Stimulated activated CD4-positive, alpha-beta T cell treated with anti-CD3 and anti-CD28 coated beads, TNF-alpha, amount 100 ng/mL, for 4 hours (primary cell): ENCODE data around the gene RNF157.
"Not testable (repeated sequence)": the region's sequence is repeated elsewhere in the genome, so short reads cannot be mapped to it uniquely, and the experiment has no call there.

Source experiments
- DNase-seq, 3 experiments: peaks; one replicate each; pipeline ENCODE4 v3.0.0-alpha.2; 2020; ENCODE audit warnings: low read depth in 3 of 3

The RNF157 gene

GRCh38 chr17:76270770-76271668, 30.7 kb upstream of the RNF157 start:
- DNase-seq: no peak

- no peak for DNase-seq
Measured at GRCh38 chr17:76270127-76270592, 29.9 kb upstream of the RNF157 start.

- DNase-seq: no peak
Measured at GRCh38 chr17:76268991-76269981, 29.0 kb upstream of the RNF157 start.

GRCh38 chr17:76268015-76268749, 27.9 kb upstream of the RNF157 start:
- DNase-seq: peak; percentile 47 to 74 (median 71)

GRCh38 chr17:76267581-76268001, 27.3 kb upstream of the RNF157 start:
- not testable (repeated sequence) for DNase-seq

- no peak for DNase-seq
Measured at GRCh38 chr17:76267051-76267576, 26.8 kb upstream of the RNF157 start.

- no peak for DNase-seq
Measured at GRCh38 chr17:76266244-76266938, 26.1 kb upstream of the RNF157 start.

GRCh38 chr17:76265624-76266243, 25.4 kb upstream of the RNF157 start:
- no peak for DNase-seq

- peak; percentile 95 to 97 (median 96) for DNase-seq
Measured at GRCh38 chr17:76264755-76265623, 24.7 kb upstream of the RNF157 start, which contains the start of gene UBALD2. Gene UBALD2, plus strand, starts transcription at chr17:76265348. Its CDS starts 158 bp downstream, at chr17:76265506.

GRCh38 chr17:76264425-76264754, 24.1 kb upstream of the RNF157 start:
- no peak for DNase-seq

- DNase-seq: no peak
Measured at GRCh38 chr17:76263896-76264295, 23.6 kb upstream of the RNF157 start.

- no peak for DNase-seq
Measured at GRCh38 chr17:76262732-76263344, 22.5 kb upstream of the RNF157 start.

GRCh38 chr17:76261421-76262215, 21.3 kb upstream of the RNF157 start:
- no peak for DNase-seq

GRCh38 chr17:76260669-76261068, 20.4 kb upstream of the RNF157 start:
- no peak for DNase-seq

GRCh38 chr17:76260220-76260619, 19.9 kb upstream of the RNF157 start:
- no peak for DNase-seq

GRCh38 chr17:76256430-76257050, 16.2 kb upstream of the RNF157 start:
- not testable (repeated sequence) for DNase-seq

- DNase-seq: no peak
Measured at GRCh38 chr17:76255801-76256429, 15.6 kb upstream of the RNF157 start.
